ENCODE measurements around the gene MUC2. TPM values are rescaled to one million over a fixed set of nuclear protein-coding genes. Genes with fewer than 3 reads are reported as not detected.

Gene MUC2
- total RNA-seq, 1 donor from 2014 or later, result not detected

- H3K27me3 Mint-ChIP-seq (ENCODE audit: unreplicated experiment), result peaks cover 5% of the 10 kb centered on the region
- no peak overlapping the region for H3K4me3 Mint-ChIP-seq (ENCODE audit: unreplicated experiment)
- peaks cover 17% of the 10 kb centered on the region for H3K36me3 Mint-ChIP-seq (ENCODE audit: unreplicated experiment)
- no peak for TF ChIP-seq CTCF (IDR thresholded peaks at IDR 0.05; ENCODE audit: partially characterized antibody, unreplicated experiment)
- no peak for DNase-seq
- H3K9me3 Mint-ChIP-seq (ENCODE audit: unreplicated experiment), result peaks cover 2% of the 10 kb centered on the region
- peaks cover 3% of the 10 kb centered on the region for H3K4me1 Mint-ChIP-seq (ENCODE audit: low read depth, unreplicated experiment)
- H3K27ac Mint-ChIP-seq (ENCODE audit: unreplicated experiment), result no peak overlapping the region
Observed at GRCh38 chr11:1059759-1060158, 14.9 kb upstream of the MUC2 start.

GRCh38 chr11:1060410-1060809 lies 14.3 kb upstream of the MUC2 start:
- Mint-ChIP-seq H3K4me3 (ENCODE audit: unreplicated experiment) (no peak overlapping the region), H3K27me3 (ENCODE audit: unreplicated experiment) (peaks cover 5% of the 10 kb centered on the region), H3K9me3 (ENCODE audit: unreplicated experiment) (peaks cover 2% of the 10 kb centered on the region), H3K27ac (ENCODE audit: unreplicated experiment) (no peak overlapping the region), H3K36me3 (ENCODE audit: unreplicated experiment) (peaks cover 17% of the 10 kb centered on the region), H3K4me1 (ENCODE audit: low read depth, unreplicated experiment) (peaks cover 3% of the 10 kb centered on the region)
- no peak for TF ChIP-seq CTCF (IDR thresholded peaks at IDR 0.05; ENCODE audit: partially characterized antibody, unreplicated experiment)
- DNase-seq, result no peak

- H3K4me3 Mint-ChIP-seq (ENCODE audit: unreplicated experiment), result no peak overlapping the region
- TF ChIP-seq CTCF (IDR thresholded peaks at IDR 0.05; ENCODE audit: partially characterized antibody, unreplicated experiment), result no peak
- H3K4me1 Mint-ChIP-seq (ENCODE audit: low read depth, unreplicated experiment), result peaks cover 1% of the 10 kb centered on the region
- H3K36me3 Mint-ChIP-seq (ENCODE audit: unreplicated experiment), result peaks cover 17% of the 10 kb centered on the region
- no peaks in the 10 kb centered on the region for H3K9me3 Mint-ChIP-seq (ENCODE audit: unreplicated experiment)
- DNase-seq, result no peak
- H3K27ac Mint-ChIP-seq (ENCODE audit: unreplicated experiment), result no peak overlapping the region
- H3K27me3 Mint-ChIP-seq (ENCODE audit: unreplicated experiment), result peaks cover 5% of the 10 kb centered on the region
Observed at GRCh38 chr11:1060852-1061616, 13.6 kb upstream of the MUC2 start.

GRCh38 chr11:1062075-1062820 lies 12.4 kb upstream of the MUC2 start:
- TF ChIP-seq CTCF (IDR thresholded peaks at IDR 0.05; ENCODE audit: partially characterized antibody, unreplicated experiment), result no peak

GRCh38 chr11:1064167-1064566 lies 10.5 kb upstream of the MUC2 start:
- TF ChIP-seq CTCF (IDR thresholded peaks at IDR 0.05; ENCODE audit: partially characterized antibody, unreplicated experiment), result no peak
- H3K9me3 Mint-ChIP-seq (ENCODE audit: unreplicated experiment), result no peaks in the 10 kb centered on the region
- H3K27ac Mint-ChIP-seq (ENCODE audit: unreplicated experiment), result no peak overlapping the region
- peaks cover 4% of the 10 kb centered on the region for H3K27me3 Mint-ChIP-seq (ENCODE audit: unreplicated experiment)
- no peak for DNase-seq
- H3K36me3 Mint-ChIP-seq (ENCODE audit: unreplicated experiment), result peaks cover 13% of the 10 kb centered on the region
- H3K4me3 Mint-ChIP-seq (ENCODE audit: unreplicated experiment), result no peak overlapping the region
- no peaks in the 10 kb centered on the region for H3K4me1 Mint-ChIP-seq (ENCODE audit: low read depth, unreplicated experiment)

More at GRCh38 chr11:1062075-1062820, 12.4 kb upstream of the MUC2 start:
- Mint-ChIP-seq H3K27ac (ENCODE audit: unreplicated experiment) (no peak overlapping the region), H3K4me3 (ENCODE audit: unreplicated experiment) (no peak overlapping the region), H3K9me3 (ENCODE audit: unreplicated experiment) (no peaks in the 10 kb centered on the region), H3K27me3 (ENCODE audit: unreplicated experiment) (peaks cover 5% of the 10 kb centered on the region), H3K4me1 (ENCODE audit: low read depth, unreplicated experiment) (peaks cover 1% of the 10 kb centered on the region), H3K36me3 (ENCODE audit: unreplicated experiment) (peaks cover 17% of the 10 kb centered on the region)
- no peak for DNase-seq
